ENCODE measurements around the gene VMP1.

GRCh38 chr17:59811209-59811608, 103.8 kb downstream of the VMP1 start:
- no peak for TF ChIP-seq POLR2A (IDR thresholded peaks at IDR 0.05; ENCODE audit: low read length)
- TF ChIP-seq GATA1 (IDR thresholded peaks at IDR 0.05; ENCODE audit: low read depth, low read length): no peak

Data from erythroblast (primary cell).